ENCODE measurements around the gene DYNC1H1. TPM values are rescaled to one million over a fixed set of nuclear protein-coding genes. Genes with fewer than 3 reads are reported as not detected.

DYNC1H1 gene
- total RNA-seq, 1 donor from 2014 or later, result 236 TPM

DNA sequence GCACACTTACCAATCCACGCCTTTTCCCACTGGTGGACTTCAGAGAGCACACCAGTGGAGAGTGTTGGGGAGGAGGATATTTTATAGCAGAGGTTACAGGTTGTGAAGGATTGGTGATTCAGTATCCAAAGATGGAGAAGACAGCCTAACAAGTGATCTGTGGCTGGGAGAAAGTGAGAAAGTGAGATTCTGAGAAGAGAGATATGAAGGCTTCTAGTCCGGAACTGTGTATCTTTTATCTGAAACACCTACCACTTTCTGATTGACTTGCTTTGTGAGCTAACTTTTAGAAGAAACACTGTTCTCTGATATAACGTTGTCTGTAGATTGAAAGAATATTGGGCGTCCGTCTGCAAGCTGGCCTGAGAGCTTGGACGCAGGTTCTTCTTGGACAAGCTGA lies 24.0 kb downstream of the DYNC1H1 start:
- H3K9me3 Mint-ChIP-seq, result no peaks in the 10 kb centered on the region
- H3K4me3 Mint-ChIP-seq, result no peak overlapping the region
- no peak for DNase-seq
- peaks cover 79% of the 10 kb centered on the region for H3K36me3 Mint-ChIP-seq (ENCODE audit: low read depth)
- H3K27me3 Mint-ChIP-seq, result no peaks in the 10 kb centered on the region
- no peak for TF ChIP-seq CTCF (IDR thresholded peaks at IDR 0.05)
- H3K4me1 Mint-ChIP-seq, result peaks cover 19% of the 10 kb centered on the region
- no peak overlapping the region for H3K27ac Mint-ChIP-seq
- POLR2A ChIA-PET, result no interaction called here
- intact Hi-C loops (cut with micrococcal nuclease), result no loop called here
- CTCF ChIA-PET, result no interaction called here
- no peak for ATAC-seq (ENCODE audit: low read depth)

DNA sequence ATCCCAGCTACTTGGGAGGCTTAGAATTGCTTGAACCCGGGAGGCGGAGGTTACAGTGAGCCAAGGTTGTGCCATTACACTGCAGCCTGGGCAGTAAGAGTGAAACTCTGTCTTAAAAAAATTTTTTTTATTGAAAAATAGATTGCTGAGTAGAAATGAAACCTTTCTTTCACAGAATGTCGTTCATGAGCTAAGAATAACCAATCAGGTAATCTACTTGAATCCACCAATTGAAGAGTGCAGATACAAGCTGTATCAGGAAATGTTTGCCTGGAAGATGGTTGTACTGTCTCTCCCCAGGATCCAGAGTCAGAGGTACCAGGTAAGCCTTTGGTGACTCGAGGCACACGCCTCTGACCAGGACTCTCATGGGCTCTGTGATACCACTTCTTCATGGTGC lies 27.0 kb downstream of the DYNC1H1 start:
- H3K36me3 Mint-ChIP-seq (ENCODE audit: low read depth), result peaks cover 86% of the 10 kb centered on the region
- H3K4me3 Mint-ChIP-seq, result no peak overlapping the region
- no peaks in the 10 kb centered on the region for H3K9me3 Mint-ChIP-seq
- no peaks in the 10 kb centered on the region for H3K27me3 Mint-ChIP-seq
- no peak for TF ChIP-seq CTCF (IDR thresholded peaks at IDR 0.05)
- ATAC-seq (ENCODE audit: low read depth) (no peak), DNase-seq (no peak)
- peaks cover 23% of the 10 kb centered on the region for H3K4me1 Mint-ChIP-seq
- CTCF ChIA-PET, result interaction anchor here (2.6 to 3.7 kb wide), 3 partner anchors 30 to 285 kb away, joined by 16 to 23 read pairs (median 17); no protein-coding TSS in a partner anchor
- intact Hi-C loops (cut with micrococcal nuclease), result no loop called here
- no peak overlapping the region for H3K27ac Mint-ChIP-seq
- POLR2A ChIA-PET, result interaction anchor here (0.5 to 2.9 kb wide), 4 partner anchors 26 to 532 kb away, joined by 3 to 13 read pairs (median 6); no protein-coding TSS in a partner anchor

DNA sequence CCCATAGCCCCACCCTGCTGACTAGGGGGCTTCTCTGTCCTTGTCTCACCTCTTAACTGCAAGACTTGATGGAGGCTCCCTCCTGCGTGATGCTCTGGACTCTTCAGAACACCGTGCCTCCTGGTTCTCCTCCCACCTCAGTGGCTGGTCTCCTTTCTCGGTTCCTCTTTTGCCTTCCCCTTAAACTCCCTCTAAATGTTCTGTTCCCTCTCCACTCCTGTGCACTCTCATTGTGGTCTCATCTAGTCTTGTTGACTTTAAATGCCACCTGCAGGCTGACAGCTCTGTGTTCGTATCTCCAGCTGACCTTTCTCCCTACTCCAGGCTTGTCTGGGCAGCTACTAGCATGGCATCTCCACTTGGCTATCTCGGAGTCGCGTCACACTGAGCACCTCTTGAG lies 28.3 kb downstream of the DYNC1H1 start:
- Mint-ChIP-seq H3K27me3 (no peaks in the 10 kb centered on the region), H3K36me3 (ENCODE audit: low read depth) (peaks cover 86% of the 10 kb centered on the region), H3K9me3 (no peaks in the 10 kb centered on the region), H3K4me1 (peaks cover 23% of the 10 kb centered on the region), H3K4me3 (no peak overlapping the region), H3K27ac (peak overlapping the region; percentile 59)
- DNase-seq (peak; percentile 25), ATAC-seq (ENCODE audit: low read depth) (peak; percentile 95)
- ChIA-PET CTCF (interaction anchor here (0.6 to 3.7 kb wide), 8 partner anchors 21 to 322 kb away, joined by 3 to 23 read pairs (median 7); no protein-coding TSS in a partner anchor), POLR2A (interaction anchor here (0.6 to 2.9 kb wide), 3 partner anchors 31 to 286 kb away, joined by 3 to 9 read pairs (median 3); no protein-coding TSS in a partner anchor)
- no peak for TF ChIP-seq CTCF (IDR thresholded peaks at IDR 0.05)
- intact Hi-C loops (cut with micrococcal nuclease), result loop anchor here (1.0 kb wide), 3 partner anchors 31 to 285 kb away; no protein-coding TSS in a partner anchor

GRCh38 chr14:101997429-101998336 lies 33.3 kb downstream of the DYNC1H1 start:
- no peak overlapping the region for H3K4me3 Mint-ChIP-seq
- no peak overlapping the region for H3K27ac Mint-ChIP-seq
- ATAC-seq (ENCODE audit: low read depth), result no peak

More at GRCh38 chr14:101997429-101998336, 33.3 kb downstream of the DYNC1H1 start:
- Mint-ChIP-seq H3K36me3 (ENCODE audit: low read depth) (peaks cover 90% of the 10 kb centered on the region), H3K27me3 (no peaks in the 10 kb centered on the region), H3K9me3 (no peaks in the 10 kb centered on the region), H3K4me1 (peaks cover 11% of the 10 kb centered on the region)
- ChIA-PET POLR2A (no interaction called here), CTCF (no interaction called here)
- no peak for TF ChIP-seq CTCF (IDR thresholded peaks at IDR 0.05)
- DNase-seq, result no peak
- intact Hi-C loops (cut with micrococcal nuclease), result no loop called here

Measured in activated B cell treated with CpG ODN at 0.5 μM for 24 hours (primary cell).